CD4-positive, alpha-beta T cell treated with Interleukin-4 for 4 hours (primary cell): ENCODE results near the gene IFT122.

Experiments
- DNase-seq: peaks from one replicate; pipeline ENCODE4 v3.0.0-alpha.2; 2020

IFT122 gene

DNA sequence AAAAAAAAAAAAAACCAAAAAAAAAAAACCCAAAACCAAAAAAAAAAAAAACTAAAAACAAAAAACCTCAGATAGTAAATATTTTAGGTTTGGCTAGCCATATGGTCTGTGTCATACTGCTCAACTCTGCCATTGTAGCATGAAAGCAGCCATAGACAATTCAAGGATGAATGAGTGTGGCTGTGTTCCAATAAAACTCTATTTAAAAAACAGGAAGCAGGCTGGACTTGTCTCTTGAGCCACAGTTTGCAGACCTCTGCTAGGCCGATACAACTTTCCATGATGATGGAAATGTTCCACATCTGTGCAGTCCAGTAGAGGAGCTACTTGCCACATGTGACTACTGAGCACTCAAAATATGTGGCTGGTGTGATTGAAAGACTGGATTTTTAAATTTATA lies 22.7 kb upstream of the IFT122 start:
- no peak for DNase-seq

- DNase-seq = no peak
Observed at GRCh38 chr3:129418041-129418973, 21.7 kb upstream of the IFT122 start.

GRCh38 chr3:129419476-129419875 lies 20.5 kb upstream of the IFT122 start:
- no peak for DNase-seq

- no peak for DNase-seq
Observed at GRCh38 chr3:129421236-129421883, 18.7 kb upstream of the IFT122 start.

DNA sequence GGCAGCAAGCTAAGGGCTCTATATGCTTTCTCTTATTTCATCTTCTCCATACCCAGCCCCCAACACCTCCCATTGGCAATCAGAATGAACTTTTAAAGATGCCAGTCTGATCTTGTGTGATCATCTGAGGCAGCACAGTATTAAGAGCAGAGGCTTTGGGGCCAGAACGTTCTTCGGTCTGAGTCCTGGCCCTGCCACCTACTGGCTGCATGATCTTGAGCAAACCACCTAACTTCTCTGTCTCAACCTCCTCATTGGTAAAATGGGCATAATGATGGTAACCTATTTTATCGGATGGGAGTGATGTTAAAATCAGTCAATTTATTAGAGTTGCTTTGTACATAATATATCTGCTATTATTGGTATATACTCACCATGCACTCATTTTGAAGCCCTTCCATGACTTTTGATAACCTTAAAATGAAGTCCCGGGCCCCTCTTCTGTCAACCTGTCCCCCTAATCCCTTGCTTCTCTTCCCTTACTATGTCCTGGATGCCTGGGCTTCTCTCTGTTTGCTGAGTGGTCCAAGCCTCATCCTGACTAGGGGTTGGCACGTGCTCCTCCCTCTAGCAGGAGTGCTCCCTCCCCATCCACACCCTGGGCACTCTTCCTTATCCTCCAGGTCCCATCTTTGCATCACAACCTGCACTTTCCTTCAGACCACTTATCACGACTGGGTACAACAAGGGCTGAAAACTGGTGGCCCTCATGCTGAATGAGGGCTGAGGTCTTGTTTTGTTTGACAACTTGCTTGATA lies 17.9 kb upstream of the IFT122 start:
- no peak for DNase-seq

DNA sequence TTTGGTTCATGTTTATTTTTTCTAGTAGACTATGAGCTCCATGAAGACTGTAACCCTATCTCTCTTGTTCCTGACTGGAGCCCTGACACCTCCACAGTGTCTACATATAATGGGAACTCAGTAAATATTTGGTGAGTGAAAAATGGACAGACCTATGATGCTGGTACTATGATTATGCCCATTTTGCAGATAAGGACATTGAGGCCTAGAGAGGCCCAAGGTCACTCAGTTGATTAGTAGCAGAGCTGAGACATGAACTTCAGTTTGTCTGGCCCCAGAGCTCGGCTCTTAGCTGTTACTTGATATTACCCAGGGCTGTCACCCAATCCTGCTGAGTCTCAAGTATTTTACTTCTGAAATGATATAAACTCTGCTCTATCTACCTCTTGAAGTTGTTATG lies 17.1 kb upstream of the IFT122 start:
- no peak for DNase-seq

DNA sequence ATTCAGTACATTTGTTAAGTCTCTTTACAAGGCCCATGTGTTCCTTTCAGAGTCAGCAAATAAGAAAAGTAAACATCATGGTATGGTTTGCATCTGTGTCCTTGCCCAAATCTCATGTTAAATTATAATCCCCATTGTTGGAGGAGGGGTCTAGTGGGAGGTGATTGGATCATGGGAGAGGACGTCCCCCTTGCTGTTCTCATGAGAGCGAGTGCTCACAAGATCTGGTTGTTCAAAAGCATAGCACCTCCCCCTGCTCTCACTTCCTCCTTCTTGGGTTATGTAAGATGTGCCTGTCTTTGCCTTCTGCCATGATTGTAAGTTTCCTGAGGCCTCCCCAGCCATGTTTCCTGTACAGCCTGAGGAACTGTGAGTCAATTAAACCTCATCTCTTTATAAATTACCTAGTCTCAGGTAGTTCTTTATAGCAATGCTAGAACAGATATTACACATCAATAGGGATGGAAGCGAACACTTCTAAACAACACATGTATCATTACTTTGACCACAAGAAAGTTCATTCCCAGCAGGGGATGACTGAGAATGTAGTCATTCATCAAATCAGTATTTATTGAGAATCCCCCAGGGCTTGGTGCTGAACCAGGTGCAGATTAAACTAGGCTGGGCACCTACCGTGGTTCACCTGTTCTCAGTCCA lies 15.7 kb upstream of the IFT122 start:
- DNase-seq = no peak

- DNase-seq = no peak
Observed at GRCh38 chr3:129425213-129425612, 14.8 kb upstream of the IFT122 start.

GRCh38 chr3:129425619-129426018 lies 14.4 kb upstream of the IFT122 start:
- DNase-seq = no peak

DNA sequence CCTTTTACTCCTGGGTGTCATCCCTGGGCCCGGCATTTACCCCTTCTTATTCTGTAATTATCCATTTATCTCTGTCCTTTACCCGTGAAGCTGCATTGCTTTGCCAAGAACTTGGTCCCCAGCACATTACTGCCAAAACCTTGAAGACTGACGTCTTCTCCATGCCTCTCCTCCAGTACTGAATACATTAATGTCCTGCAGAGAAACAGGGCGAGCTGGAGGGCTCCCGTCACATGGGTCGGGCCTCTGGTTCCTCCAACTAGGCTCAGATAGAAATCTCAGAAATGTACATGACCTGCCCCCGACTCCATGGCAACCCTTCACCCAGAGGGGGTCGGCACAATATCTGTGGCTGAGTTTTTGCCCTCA lies 12.0 kb upstream of the IFT122 start:
- no peak for DNase-seq

GRCh38 chr3:129428376-129429079 lies 11.5 kb upstream of the IFT122 start, which contains the start of gene EFCAB12:
EFCAB12 (minus strand) TSS chr3:129428636; CDS start chr3:129428488, 148 bp downstream.
- DNase-seq = peak; percentile 87

- DNase-seq = no peak
Observed at GRCh38 chr3:129429080-129429451, 11.0 kb upstream of the IFT122 start.

DNA sequence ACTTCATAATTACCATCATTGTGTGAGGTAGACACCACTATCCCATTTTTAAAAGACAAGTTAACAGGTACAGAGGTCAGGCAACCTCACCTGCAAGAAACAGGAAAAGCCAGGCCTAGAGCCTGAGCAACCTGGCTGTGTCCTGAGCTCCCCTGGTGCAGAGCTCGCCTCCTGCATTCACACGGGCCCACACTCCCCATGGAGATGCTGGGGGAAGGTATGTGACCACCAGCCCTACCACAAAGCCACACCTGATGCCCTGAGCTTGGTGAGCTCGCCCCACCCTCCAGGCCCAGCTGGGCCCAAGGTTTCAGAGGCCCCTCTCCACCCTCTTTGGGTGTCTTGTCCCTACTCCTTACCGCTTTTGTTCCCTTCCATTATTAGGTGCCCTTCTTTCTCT lies 10.4 kb upstream of the IFT122 start:
- no peak for DNase-seq

DNA sequence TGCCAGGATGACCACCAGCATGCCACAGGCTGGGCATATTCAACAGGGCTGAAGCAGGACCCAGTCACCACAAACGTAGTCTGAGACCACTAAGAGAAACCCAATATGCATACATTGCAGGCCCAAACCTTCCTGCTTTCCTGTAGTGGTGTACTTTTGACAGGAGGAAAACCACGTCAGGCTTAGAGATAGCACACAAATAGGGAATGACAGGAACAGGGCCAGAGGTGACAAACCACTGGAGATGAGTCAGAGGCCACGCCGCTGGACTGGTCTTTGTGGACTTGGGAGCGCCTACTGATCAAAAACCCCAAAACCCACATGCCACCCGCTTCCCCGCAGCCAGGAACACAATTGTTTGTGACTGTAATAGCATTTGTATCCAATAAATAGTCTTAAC lies 8.0 kb upstream of the IFT122 start:
- DNase-seq = no peak

DNA sequence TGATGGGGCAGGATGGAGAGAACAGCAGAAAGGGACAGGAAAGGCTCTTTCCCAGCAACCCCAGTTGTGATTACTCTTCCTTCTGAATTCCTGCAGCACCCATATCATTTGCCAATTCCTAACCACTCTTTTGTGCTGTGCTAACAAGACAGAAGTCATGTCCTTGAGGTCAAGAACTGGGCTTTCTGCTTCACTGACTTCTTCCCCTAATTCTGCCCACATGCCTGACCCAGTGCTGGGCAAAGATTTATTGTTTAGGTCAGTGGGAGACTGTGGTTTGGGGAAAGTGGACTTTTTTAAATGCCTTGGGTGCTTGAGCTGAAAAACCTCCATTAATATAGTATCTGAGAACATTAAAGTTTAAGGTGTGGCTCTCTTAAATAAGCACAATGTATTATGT lies 7.4 kb upstream of the IFT122 start:
- DNase-seq = no peak

DNA sequence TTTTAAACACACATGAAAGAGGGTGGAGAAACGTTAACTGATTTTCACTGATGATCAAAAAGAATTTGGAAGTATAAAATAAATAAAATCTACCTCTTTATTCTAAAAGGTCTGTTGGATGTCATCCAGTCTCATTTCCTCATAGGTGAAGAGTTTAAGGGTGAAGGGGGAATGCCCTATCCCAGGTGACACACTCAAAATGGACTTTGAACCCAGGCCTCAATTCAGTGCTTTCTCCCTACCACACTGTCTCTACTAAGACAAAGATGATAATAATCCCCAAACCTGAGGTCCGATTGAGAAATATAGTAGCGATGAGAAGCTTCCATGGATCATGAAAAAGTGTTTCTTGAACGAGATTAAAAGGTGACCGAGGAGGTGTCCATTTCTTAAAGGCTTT lies 6.5 kb upstream of the IFT122 start:
- no peak for DNase-seq

- DNase-seq = no peak
Observed at GRCh38 chr3:129434140-129434539, 5.9 kb upstream of the IFT122 start.

DNA sequence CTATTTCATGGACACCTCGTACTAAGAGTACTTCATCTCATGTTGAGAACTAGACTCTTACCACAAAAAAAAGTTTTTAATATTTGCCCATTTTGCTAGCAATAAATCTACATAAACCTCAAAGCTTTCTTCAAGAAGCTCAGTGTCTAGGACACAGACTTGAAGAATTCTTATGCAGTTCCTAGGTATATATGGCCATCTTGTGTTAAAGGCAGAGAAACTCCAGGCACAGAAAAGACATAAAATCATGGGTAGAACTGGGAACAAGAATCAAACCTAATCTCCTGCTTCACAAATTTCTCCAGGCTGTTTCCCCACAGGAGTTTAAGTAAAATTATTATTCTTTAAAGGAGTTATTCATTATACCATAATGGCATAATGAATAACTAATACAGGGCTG lies 4.7 kb upstream of the IFT122 start:
- DNase-seq = no peak

DNA sequence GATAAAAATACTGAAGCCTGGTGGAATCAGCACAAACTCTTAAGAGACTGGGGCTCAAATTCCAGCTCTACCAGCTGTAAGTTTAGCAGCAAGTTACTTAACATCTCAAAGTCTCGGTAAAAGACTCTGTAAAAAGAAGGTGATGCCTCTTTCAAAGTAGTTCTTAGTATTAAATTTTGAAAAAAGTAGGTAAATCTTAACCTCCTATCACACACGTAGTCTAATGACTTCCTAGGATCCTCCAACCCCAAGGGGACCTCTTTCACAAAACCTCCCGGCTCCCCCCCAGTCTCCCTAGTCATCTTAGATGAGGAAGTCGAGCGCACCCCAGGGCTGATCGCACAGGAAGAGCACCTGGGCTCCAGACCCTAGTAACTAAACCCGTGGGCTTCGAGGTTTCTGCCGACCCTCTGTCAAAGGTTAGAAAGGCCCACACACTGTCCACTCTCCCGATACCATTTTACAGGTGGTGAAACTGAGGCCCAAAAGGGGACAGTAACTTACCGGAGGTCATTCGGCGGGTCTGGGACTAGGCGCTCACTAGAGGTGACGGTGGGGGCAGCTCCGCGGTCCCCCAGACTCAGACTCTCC lies 703 bp upstream of the IFT122 start:
- DNase-seq = peak; percentile 37

DNA sequence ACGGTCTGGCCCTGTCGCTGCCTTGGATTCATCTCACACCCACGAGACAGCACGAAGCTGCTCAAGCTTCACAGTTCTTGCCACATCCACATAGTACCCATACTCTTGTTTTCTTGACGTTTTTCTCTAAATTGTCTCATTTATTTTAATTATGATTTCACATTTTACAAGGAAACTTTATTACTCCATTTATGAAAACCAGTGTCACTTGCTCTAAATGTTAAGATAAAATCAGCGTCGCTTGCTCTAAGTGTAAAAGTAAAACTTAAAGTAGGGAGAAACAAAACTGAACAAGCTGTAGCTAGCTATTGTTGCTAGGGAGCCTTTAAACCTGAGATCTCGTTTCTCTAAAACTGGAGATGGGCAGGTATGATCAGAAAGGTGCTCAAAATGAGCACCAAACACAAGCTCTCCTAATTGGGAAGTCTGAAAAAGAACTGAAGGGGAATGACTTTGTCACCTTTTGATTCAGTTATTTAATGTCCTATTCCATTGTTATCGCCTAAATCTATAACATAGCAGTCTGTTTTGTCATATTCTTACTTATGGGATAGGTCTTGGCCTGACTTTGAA lies 680 bp downstream of the IFT122 start:
- no peak for DNase-seq

DNA sequence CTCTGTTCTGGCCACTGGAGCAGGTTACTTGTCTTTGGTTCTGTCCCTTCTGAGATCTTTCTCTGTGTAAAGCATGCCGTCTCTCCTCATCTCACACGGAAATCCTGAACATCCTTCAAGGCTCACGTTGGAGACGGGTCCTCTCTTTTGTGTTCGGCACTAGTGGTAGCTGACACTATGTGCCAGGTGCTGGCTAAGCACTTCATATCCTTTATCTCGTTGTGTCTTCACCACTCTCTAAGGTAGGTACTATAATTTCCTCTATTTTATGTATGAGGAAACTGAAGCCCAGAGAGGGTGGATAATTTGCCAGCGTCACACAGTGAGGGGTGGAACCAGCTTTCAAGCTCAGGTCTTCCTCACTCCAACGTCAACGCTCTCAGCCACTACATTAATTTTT lies 1.2 kb downstream of the IFT122 start:
- peak; percentile 17 for DNase-seq

- no peak for DNase-seq
Observed at GRCh38 chr3:129441782-129442181, 1.8 kb downstream of the IFT122 start.
